Mucosa of descending colon (tissue), 3 donors: ENCODE measurements around the gene ZBTB7C. TPM values are rescaled to one million over a fixed set of nuclear protein-coding genes. Genes with fewer than 3 reads are reported as not detected.

ENCODE experiments used
- ATAC-seq: fragments of 200-7000 bp; cut with Tn5 transposase; one replicate; pipeline ENCODE4 v1.9.1; 2020; ENCODE audit warnings: mild to moderate bottlenecking, moderate library complexity
- DNase-seq, 3 donors: peaks; one replicate each; pipeline ENCODE4 v3.0.0-alpha.2; 2020
- H3K36me3 ChIP-seq: fragments of 200-600 bp; one replicate; pipeline ENCODE4 v1.8.0; 2021; ENCODE audit warnings: low read depth, mild to moderate bottlenecking
- H3K4me1 ChIP-seq: fragments of 200-600 bp; one replicate; pipeline ENCODE4 v1.8.0; 2021; ENCODE audit warnings: low read depth, mild to moderate bottlenecking
- H3K4me3 ChIP-seq: fragments of 200-600 bp; one replicate; pipeline ENCODE4 v1.8.0; 2021; ENCODE audit warnings: mild to moderate bottlenecking
- H3K9me3 ChIP-seq: fragments of 200-600 bp; one replicate; pipeline ENCODE4 v1.8.0; 2021; ENCODE audit warnings: mild to moderate bottlenecking
- CTCF ChIP-seq: fragments of 200-600 bp; IDR thresholded peaks from one replicate; pipeline ENCODE4 v1.8.0; 2022; ENCODE audit warnings: antibody characterized with exemption, mild to moderate bottlenecking
- intact Hi-C, 2 donors: fragments of 100-400 bp; cut with DNase I in 1 of 2; cut with micrococcal nuclease in 1 of 2; formaldehyde crosslinking; loops; one replicate each; pipeline versions ENCODE4 v1.11.0 to v1.11.1; 2022; cut with DNase I, micrococcal nuclease
- total RNA-seq, 3 donors: library from RNA; stranded (reverse); fragmentation: NEBNext Ultra II Directional in 2 of 3; extraction: Animal tissue kit (Norgen Biotek cat#: 25700) in 2 of 3; gene quantifications; one replicate each; pipeline versions ENCODE4 v1.2.1 to v1.2.4, GENCODE V29; 2021 to 2023
- donor health status: DM: no; HTN: no; CAD: no; lungs with moderate emphysema.
- donor health status: DM: no; HTN: no; CAD: no.
- donor health status: DM: no; HTN: yes; CAD: no.

ZBTB7C gene
- total RNA-seq, 3 donors from 2014 or later = 20.8 to 56.6 (median 38.2) TPM

DNA sequence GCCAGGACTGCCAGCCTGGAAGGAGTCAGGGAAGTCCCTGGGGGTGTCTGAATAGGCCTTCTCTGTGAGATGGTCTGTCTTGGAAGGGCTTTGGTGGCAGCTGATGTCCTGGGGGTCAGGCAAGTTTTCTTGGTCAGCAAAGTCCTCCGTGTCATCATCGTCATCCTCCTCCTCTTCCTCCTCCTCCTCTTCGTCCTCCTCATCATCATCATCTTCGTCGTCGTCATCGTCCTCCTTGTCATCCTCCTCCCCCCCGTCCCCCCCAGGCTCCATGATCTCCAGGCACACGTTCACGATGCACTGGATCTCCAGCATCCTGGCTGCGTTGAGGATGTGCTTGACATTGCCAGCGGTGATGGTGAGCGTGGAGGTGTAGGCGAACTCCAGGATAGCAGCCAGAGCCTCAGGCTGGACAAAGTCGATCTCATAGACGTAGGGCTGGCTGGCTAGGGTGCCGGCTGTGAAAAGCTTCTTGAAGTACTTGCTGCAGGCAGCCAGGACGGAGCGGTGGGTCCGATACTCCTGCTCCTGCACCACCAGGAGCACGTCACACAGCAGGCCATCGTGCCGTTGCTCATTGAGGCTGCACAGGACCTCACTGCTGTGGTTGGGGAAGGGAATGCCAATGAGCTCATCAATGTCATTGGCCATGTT is 368.6 kb downstream of the ZBTB7C start:
- no peak for ATAC-seq

DNA sequence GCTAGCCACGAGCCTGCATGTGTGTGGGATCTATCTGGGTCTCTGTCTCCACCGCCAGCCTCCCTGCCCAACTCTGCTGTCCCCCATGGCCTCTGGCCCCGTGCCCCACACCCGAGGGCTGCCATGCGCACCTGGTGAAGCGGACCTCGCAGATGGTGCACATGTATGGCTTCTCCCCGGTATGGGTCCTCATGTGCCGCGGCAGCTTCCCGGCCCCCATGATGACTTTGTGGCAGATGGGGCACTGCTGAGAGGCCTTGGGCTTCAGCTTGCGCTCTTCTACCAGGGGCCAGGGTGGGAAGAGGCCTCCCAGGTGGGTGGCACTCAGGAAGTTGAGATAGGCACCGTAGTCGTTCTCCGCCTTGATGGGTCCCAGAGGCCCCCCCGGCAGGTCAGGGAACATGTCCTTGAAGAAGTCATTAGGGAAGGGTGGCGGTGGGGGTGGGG is 369.4 kb downstream of the ZBTB7C start:
- Histone ChIP-seq H3K4me3 (no peak overlapping the region), H3K4me1 (no peaks in the 10 kb centered on the region), H3K36me3 (no peaks in the 10 kb centered on the region), H3K9me3 (no peaks in the 10 kb centered on the region)
- no peak for ATAC-seq
- no peak for TF ChIP-seq CTCF
- intact Hi-C loops = no loop called here
- DNase-seq = no peak

More for the DNA sequence above, 368.6 kb downstream of the ZBTB7C start:
- intact Hi-C loops = no loop called here
- no peaks in the 10 kb centered on the region for H3K9me3 ChIP-seq
- no peaks in the 10 kb centered on the region for H3K36me3 ChIP-seq
- H3K4me1 ChIP-seq = no peaks in the 10 kb centered on the region
- no peak overlapping the region for H3K4me3 ChIP-seq
- TF ChIP-seq CTCF = no peak
- no peak for DNase-seq

GRCh38 chr18:48038636-48039035 is 370.5 kb downstream of the ZBTB7C start:
- Histone ChIP-seq H3K4me3 (no peak overlapping the region), H3K4me1 (no peaks in the 10 kb centered on the region), H3K36me3 (no peaks in the 10 kb centered on the region), H3K9me3 (no peaks in the 10 kb centered on the region)
- ATAC-seq = no peak
- no peak for DNase-seq
- no peak for TF ChIP-seq CTCF
- intact Hi-C loops = no loop called here

DNA sequence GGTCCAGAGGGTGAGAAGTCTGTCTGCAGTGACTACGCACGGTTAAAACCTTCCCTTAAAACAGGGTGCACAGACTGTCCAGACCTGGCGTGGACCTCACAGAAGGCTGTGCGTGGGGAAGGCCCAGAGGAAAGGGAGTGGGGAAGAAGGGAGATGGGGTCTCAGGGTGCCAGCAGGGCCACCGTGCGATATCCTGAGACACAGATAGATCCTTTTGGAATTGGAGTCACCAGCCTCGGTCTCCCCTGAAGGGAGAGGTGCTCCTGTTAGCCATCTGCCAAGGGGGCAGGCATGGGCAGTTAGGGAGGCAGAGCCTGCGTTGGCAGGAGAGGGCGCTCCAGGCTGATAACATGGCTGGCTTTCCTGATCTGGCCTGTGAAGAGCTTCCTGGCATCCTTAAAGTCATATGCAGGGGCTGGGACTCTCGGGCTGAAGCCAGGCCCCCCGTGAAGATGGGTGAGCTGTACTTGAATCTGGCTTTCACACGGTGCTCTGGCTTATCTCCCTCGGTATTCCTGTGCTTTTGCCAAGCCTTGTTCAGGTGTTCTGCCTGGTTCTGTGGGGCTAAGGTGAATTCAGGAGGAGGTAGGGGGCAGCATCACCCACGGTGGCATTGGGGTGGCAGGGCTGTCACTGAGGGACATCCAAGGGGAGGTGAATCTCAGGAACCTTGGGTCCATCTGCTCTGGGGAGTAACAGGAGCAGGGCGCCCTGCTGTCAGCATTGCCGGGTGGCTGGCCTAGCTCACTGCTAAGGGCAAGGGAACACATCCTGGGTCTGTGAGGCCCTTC is 371.5 kb downstream of the ZBTB7C start:
- DNase-seq (peak in 1 of 3 donors; percentile 34), ATAC-seq (peak; percentile 49)
- no peaks in the 10 kb centered on the region for H3K4me1 ChIP-seq
- H3K9me3 ChIP-seq = no peaks in the 10 kb centered on the region
- H3K36me3 ChIP-seq = no peaks in the 10 kb centered on the region
- intact Hi-C loops = no loop called here
- no peak for TF ChIP-seq CTCF
- no peak overlapping the region for H3K4me3 ChIP-seq

- no peaks in the 10 kb centered on the region for H3K4me1 ChIP-seq
- TF ChIP-seq CTCF = no peak
- H3K4me3 ChIP-seq = no peak overlapping the region
- H3K9me3 ChIP-seq = no peaks in the 10 kb centered on the region
- no peaks in the 10 kb centered on the region for H3K36me3 ChIP-seq
- ATAC-seq (peak; percentile 14), DNase-seq (no peak)
- intact Hi-C loops = no loop called here
These were observed 372.4 kb downstream of the ZBTB7C start for GRCh38 chr18:48036641-48037421.
